ENCODE results near the gene INHBC. TPM values are rescaled to one million over a fixed set of nuclear protein-coding genes. Genes with fewer than 3 reads are reported as not detected.
"Not testable (repeated sequence)": the region's sequence is repeated elsewhere in the genome, so short reads cannot be mapped to it uniquely, and the experiment has no call there.

Gene INHBC, protein sequence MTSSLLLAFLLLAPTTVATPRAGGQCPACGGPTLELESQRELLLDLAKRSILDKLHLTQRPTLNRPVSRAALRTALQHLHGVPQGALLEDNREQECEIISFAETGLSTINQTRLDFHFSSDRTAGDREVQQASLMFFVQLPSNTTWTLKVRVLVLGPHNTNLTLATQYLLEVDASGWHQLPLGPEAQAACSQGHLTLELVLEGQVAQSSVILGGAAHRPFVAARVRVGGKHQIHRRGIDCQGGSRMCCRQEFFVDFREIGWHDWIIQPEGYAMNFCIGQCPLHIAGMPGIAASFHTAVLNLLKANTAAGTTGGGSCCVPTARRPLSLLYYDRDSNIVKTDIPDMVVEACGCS
- 0.12 TPM in 1 of 2 replicates, not detected in the other for total RNA-seq

DNA sequence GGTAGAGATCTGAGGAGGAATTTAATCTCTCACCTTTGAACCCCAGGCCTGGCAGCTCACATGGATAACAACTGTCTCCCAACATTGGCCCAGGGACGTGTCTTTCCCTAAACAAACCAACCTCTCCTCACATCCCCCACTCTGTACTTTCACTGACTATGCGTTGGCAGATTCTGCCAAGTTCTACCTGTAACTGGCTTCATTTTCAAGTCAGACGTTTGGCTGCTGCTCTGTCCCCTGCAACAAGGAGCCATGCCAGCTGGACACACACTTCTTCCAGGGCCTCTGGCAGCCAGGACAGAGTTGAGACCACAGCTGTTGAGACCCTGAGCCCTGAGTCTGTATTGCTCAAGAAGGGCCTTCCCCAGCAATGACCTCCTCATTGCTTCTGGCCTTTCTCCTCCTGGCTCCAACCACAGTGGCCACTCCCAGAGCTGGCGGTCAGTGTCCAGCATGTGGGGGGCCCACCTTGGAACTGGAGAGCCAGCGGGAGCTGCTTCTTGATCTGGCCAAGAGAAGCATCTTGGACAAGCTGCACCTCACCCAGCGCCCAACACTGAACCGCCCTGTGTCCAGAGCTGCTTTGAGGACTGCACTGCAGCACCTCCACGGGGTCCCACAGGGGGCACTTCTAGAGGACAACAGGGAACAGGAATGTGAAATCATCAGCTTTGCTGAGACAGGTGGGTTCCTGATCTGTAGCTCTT is at the start of gene INHBC:
INHBC (plus strand) TSS at position 268 of the 707 bp plus-strand sequence; CDS start at position 371, 103 bp downstream.
- H3K27me3 Mint-ChIP-seq = peaks cover 7% of the 10 kb centered on the region
- H3K4me3 Mint-ChIP-seq = no peak within 1 kb of the TSS
- no peak for DNase-seq
- intact Hi-C loops (cut with micrococcal nuclease) = no loop called here
- H3K4me1 Mint-ChIP-seq = peaks cover 21% of the 10 kb centered on the region
- no peaks in the 10 kb centered on the region for H3K9me3 Mint-ChIP-seq
- peak within 1 kb of the TSS; percentile 59 for H3K27ac Mint-ChIP-seq
- H3K36me3 Mint-ChIP-seq (ENCODE audit: low read depth) = no peaks in the 10 kb centered on the region

DNA sequence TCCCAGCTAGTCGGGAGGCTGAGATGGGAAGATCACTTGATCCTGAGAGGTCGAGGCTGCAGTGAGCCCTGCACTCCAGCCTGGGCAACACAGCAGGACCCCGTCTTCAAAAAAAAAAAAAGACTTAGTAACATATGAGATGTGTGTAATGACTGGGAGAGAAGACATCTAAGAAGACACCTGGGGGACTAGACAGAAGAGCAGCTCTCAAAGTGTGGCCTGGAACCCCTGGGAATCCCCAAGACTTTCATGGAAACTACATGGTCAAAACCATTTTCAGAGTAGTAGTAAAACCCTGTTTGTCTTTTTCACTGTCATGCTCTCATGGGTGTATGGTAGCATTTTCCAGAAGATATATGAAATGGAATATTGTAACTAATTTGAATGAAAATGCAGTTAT is 49.0 kb upstream of the INHBC start:
- Mint-ChIP-seq H3K4me3 (no peak overlapping the region), H3K9me3 (no peaks in the 10 kb centered on the region), H3K36me3 (ENCODE audit: low read depth) (peaks cover 24% of the 10 kb centered on the region), H3K27ac (no peak overlapping the region), H3K27me3 (no peaks in the 10 kb centered on the region), H3K4me1 (peaks cover 2% of the 10 kb centered on the region)
- intact Hi-C loops (cut with micrococcal nuclease) = no loop called here
- DNase-seq = no peak

DNA sequence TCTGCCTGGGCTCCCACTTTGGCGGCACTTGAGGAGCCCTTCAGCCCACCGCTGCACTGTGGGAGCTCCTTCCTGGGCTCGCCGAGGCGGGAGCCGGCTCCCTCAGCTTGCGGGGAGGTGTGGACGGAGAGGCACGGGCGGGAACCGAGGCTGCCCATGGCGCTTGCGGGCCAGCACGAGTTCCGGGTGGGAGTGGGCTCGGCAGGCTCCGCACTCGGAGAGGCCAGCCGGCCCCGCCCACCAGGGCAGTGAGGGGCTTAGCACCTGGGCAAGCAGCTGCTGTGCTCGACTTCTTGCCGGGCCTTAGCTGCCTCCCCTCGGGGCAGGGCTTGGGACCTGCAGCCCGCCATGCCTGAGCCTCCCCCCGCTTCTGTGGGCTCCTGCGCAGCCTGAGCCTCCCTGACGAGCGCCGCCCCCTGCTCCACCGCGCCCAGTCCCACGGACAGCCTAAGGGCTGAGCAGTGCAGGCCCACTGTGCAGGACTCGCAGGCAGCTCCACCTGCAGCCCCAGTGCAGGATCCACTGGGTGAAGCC is 48.3 kb upstream of the INHBC start:
- Mint-ChIP-seq H3K4me1 (no peaks in the 10 kb centered on the region), H3K27ac (no peak overlapping the region), H3K4me3 (no peak overlapping the region), H3K9me3 (no peaks in the 10 kb centered on the region), H3K27me3 (no peaks in the 10 kb centered on the region), H3K36me3 (ENCODE audit: low read depth) (peaks cover 22% of the 10 kb centered on the region)
- intact Hi-C loops (cut with micrococcal nuclease) = no loop called here
- DNase-seq = no peak

DNA sequence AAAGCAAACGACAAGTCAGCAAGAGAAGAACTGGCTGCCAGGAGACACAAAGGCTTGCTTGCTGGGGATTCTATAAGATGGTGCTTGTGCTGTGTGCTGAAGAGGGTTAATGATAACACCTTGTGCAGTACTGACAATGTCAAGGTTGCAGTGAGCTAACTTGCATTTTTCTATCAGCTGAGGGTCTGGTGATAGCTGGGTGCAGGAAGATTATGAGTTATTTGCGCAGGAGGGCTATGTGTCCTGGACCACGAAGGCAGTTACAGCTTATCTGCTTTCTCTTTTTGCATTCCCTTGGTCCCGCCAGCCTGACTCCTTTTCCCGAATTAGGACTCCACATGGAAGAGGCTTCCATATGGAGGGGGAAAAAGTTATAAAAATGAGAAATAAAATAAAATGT is 46.2 kb upstream of the INHBC start:
- Mint-ChIP-seq H3K36me3 (ENCODE audit: low read depth) (peaks cover 25% of the 10 kb centered on the region), H3K27ac (no peak overlapping the region), H3K9me3 (no peaks in the 10 kb centered on the region), H3K4me3 (no peak overlapping the region), H3K4me1 (no peaks in the 10 kb centered on the region), H3K27me3 (no peaks in the 10 kb centered on the region)
- no peak for DNase-seq
- intact Hi-C loops (cut with micrococcal nuclease) = no loop called here

DNA sequence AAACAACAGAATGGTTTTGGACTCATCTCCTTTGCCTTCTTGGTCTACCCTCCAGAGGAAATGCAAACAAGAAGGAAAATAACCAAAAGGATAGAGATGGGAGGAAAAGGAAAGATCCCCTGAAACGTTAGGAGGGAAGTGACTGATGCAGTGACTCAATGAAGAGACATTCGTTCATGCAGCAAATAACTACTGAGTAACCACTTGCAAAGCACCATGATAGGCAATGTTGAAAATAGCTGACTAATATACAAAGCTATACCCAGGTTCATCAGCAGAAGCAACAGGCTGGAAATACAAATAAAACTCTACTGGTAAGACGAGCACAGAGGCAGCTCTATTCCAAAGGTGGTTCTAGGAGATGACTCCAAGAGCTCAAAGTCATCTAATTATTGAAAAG is 45.6 kb upstream of the INHBC start:
- intact Hi-C loops (cut with micrococcal nuclease) = no loop called here
- DNase-seq = no peak
- Mint-ChIP-seq H3K36me3 (ENCODE audit: low read depth) (peaks cover 30% of the 10 kb centered on the region), H3K27me3 (no peaks in the 10 kb centered on the region), H3K27ac (no peak overlapping the region), H3K4me1 (no peaks in the 10 kb centered on the region), H3K9me3 (no peaks in the 10 kb centered on the region), H3K4me3 (no peak overlapping the region)

DNA sequence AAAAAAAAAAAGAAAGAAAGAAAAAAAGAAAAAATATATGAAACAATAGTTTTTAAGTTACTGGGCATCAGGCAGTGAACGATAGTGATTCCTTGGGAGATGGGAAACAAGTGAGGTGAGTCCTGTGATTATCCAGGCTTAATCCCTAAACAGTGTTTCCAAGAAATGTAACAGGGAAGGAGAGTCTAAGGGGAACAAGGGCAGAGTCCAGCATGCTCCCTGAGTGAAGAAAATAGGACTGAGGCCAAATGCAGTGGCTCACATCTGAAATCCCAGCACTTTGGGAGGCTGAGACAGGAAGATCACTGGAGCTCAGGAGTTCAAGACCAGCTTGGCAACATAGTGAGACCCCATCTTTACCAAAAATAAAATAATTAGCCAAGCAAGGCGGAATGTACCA is 44.4 kb upstream of the INHBC start:
- no peak for DNase-seq
- peaks cover 32% of the 10 kb centered on the region for H3K36me3 Mint-ChIP-seq (ENCODE audit: low read depth)
- intact Hi-C loops (cut with micrococcal nuclease) = no loop called here
- no peak overlapping the region for H3K4me3 Mint-ChIP-seq
- no peaks in the 10 kb centered on the region for H3K9me3 Mint-ChIP-seq
- no peak overlapping the region for H3K27ac Mint-ChIP-seq
- H3K27me3 Mint-ChIP-seq = no peaks in the 10 kb centered on the region
- no peaks in the 10 kb centered on the region for H3K4me1 Mint-ChIP-seq

DNA sequence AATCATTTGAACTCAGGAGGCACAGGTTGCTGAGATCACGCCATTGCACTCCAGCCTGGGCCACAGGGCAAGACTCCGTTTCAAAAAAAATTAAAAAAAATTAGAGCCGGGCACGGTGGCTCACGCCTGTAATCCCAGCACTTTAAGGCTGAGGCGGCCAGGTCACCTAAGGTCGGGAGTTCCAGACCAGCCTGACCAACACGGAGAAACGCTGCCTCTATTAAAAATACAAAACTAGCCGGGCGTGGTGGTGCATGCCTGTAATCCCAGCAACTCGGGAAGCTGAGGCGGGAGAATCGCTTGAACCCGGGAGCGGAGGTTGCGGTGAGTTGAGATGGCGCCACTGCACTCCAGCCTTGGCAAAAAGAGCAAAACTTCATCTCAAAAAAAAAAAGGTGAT is 39.5 kb upstream of the INHBC start:
- Mint-ChIP-seq H3K27ac (no peak overlapping the region), H3K4me3 (no peak overlapping the region), H3K36me3 (ENCODE audit: low read depth) (peaks cover 27% of the 10 kb centered on the region), H3K9me3 (no peaks in the 10 kb centered on the region), H3K4me1 (no peaks in the 10 kb centered on the region), H3K27me3 (no peaks in the 10 kb centered on the region)
- no peak for DNase-seq
- intact Hi-C loops (cut with micrococcal nuclease) = no loop called here

DNA sequence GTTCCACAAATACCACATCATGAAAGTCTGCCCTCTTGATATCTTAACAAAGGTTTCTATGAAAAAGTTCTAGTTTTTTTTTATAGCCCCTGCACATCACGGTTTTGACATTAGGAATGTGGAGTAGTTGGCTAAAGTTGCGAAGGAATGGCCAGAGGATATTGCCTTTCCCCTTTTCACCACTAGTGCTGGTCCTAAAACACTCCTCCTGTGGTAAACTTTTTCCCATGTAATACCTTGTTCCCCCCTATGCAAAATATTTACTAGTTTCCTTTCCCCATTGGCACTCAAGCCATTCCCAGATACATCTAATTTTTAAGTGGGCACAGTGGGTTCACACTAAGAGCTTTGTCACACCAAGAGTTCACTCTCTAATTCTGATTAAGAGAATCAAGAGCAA is 37.1 kb upstream of the INHBC start:
- Mint-ChIP-seq H3K27me3 (no peaks in the 10 kb centered on the region), H3K4me1 (no peaks in the 10 kb centered on the region), H3K4me3 (no peak overlapping the region), H3K27ac (no peak overlapping the region), H3K9me3 (no peaks in the 10 kb centered on the region), H3K36me3 (ENCODE audit: low read depth) (peaks cover 18% of the 10 kb centered on the region)
- DNase-seq = no peak
- intact Hi-C loops (cut with micrococcal nuclease) = no loop called here

DNA sequence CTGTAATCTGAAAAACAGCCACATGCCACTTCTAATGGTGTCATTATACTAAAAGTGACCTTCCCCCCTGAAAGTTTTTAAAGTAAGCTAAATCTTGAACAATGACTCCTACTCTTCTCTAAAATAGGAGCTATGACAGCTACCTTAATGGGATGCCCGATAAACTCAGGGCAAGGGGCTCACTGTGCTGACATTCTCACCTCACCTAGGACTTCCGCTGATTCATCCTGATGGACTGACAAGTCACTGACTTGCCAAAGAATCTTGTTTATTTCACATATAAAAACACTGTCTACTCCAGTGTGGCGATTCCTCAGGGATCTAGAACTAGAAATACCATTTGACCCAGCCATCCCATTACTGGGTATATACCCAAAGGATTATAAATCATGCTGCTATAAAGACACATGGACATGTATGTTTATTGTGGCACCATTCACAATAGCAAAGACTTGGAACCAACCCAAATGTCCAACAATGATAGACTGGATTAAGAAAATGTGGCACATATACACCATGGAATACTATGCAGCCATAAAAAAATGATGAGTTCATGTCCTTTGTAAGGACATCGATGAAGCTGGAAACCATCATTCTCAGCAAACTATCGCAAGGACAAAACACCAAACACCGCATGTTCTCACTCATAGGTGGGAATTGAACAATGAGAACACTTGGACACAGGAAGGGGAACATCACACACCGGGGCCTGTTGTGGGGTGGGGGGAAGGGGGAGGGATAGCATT is 34.7 kb upstream of the INHBC start:
- DNase-seq; H3K36me3 Mint-ChIP-seq (ENCODE audit: low read depth); H3K9me3 Mint-ChIP-seq; H3K27ac Mint-ChIP-seq; H3K4me3 Mint-ChIP-seq; H3K27me3 Mint-ChIP-seq; H3K4me1 Mint-ChIP-seq; intact Hi-C loops (cut with micrococcal nuclease): not testable (repeated sequence)

DNA sequence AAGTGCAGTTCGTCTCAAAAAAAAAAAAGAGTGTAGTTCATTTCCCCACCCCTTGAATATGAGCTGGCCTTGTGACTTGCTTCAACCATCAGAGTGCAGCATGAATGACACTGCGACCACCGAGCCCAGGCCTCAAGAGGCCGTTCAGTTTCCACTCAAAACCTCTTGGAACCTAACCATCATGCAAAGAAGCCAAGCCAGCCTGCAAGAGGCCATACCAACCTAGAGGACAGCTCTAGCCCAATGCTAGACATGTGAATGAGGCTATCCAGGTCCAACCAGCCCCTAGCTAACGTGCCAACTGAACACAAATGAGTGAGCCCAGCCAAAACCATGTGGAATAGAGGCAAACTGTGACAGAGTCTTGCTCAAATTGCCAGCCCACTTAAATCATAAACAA is 33.4 kb upstream of the INHBC start:
- DNase-seq = no peak
- Mint-ChIP-seq H3K4me3 (no peak overlapping the region), H3K27ac (no peak overlapping the region), H3K9me3 (no peaks in the 10 kb centered on the region), H3K4me1 (peaks cover 2% of the 10 kb centered on the region), H3K36me3 (ENCODE audit: low read depth) (peaks cover 8% of the 10 kb centered on the region), H3K27me3 (no peaks in the 10 kb centered on the region)
- intact Hi-C loops (cut with micrococcal nuclease) = no loop called here

DNA sequence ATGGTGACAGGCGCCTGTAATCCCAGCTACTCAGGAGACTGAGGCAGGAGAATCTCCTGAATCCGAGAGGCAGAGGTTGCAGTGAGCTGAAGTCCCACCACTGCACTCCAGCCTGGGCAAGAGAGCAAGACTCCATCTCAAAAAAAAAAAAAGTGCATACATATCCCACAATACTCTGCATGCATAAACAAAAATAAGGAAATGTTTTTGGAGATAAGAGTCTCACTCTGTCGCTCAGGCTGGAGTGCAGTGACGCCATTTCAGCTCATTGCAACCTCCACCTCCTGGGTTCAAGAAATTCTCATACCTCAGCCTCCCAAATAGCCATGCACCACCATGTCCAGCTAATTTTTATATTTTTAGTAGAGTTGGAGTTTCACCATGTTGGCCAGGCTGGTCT is 32.4 kb upstream of the INHBC start:
- H3K4me1 Mint-ChIP-seq; DNase-seq; H3K27me3 Mint-ChIP-seq; H3K27ac Mint-ChIP-seq; H3K36me3 Mint-ChIP-seq (ENCODE audit: low read depth); H3K4me3 Mint-ChIP-seq; H3K9me3 Mint-ChIP-seq; intact Hi-C loops (cut with micrococcal nuclease): not testable (repeated sequence)

DNA sequence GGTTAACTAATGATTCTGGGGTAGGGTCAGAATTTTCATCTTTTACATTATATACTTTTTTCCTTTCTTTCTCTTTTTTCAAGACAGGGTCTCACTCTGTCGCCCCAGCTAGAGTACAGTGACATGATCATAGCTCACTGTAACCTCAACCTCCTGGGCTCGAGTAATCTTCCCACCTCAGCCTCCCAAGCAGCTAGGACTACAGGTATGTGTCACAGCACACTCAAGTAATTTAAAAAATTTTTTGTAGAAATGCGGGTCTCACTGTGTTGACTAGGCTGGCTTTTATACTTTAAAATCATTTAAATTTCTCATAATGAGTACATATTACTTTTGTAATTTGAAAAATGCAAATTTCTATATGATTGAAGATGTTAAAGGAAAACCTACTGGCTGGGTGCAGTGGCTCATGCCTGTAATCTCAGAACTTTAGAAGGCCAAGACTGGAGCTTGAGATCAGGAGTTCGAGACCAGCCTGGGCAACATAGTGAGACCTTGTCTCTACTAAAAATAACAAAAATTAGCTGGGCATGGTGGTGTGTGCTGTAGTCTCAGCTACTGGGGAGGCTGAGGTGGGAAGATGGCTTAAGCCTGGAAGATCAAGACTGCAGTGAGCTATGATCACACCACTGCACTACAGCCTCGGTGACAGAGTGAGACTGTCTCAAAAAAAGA is 29.5 kb upstream of the INHBC start:
- no peak for DNase-seq
- Mint-ChIP-seq H3K36me3 (ENCODE audit: low read depth) (peaks cover 4% of the 10 kb centered on the region), H3K9me3 (no peaks in the 10 kb centered on the region), H3K27ac (peak overlapping the region; percentile 60), H3K4me1 (peaks cover 4% of the 10 kb centered on the region), H3K4me3 (no peak overlapping the region), H3K27me3 (no peaks in the 10 kb centered on the region)
- intact Hi-C loops (cut with micrococcal nuclease) = no loop called here

DNA sequence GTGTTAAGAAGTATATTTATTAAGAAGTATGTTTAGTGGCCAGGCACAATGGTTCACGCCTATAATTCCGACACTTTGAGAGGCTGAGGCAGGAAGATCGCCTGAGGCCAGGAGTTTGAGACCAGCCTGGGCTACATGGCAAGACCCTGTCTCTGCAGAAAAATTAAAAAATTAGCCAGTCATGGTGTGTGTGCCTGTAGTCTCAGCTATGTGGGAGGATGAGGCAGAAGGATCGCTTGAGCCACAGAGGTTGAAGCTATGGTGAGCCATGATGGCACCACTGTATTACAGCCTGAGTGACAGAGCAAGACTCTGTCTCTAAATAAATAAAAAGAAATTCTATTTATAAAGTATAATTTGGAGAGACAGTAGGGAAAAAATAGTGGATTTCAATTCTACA is 24.1 kb upstream of the INHBC start:
- Mint-ChIP-seq H3K36me3 (ENCODE audit: low read depth) (peaks cover 6% of the 10 kb centered on the region), H3K9me3 (no peaks in the 10 kb centered on the region), H3K27me3 (no peaks in the 10 kb centered on the region), H3K4me3 (no peak overlapping the region), H3K27ac (no peak overlapping the region), H3K4me1 (peaks cover 2% of the 10 kb centered on the region)
- intact Hi-C loops (cut with micrococcal nuclease) = no loop called here
- no peak for DNase-seq

Data from activated CD4-positive, alpha-beta T cell treated with anti-CD3 and anti-CD28 coated beads, Interleukin-2, amount 10 ng/mL, durations not matched to agents 24 days and 14 days (primary cell).